ENCODE data around the gene KLK14.

KLK14 gene

DNA sequence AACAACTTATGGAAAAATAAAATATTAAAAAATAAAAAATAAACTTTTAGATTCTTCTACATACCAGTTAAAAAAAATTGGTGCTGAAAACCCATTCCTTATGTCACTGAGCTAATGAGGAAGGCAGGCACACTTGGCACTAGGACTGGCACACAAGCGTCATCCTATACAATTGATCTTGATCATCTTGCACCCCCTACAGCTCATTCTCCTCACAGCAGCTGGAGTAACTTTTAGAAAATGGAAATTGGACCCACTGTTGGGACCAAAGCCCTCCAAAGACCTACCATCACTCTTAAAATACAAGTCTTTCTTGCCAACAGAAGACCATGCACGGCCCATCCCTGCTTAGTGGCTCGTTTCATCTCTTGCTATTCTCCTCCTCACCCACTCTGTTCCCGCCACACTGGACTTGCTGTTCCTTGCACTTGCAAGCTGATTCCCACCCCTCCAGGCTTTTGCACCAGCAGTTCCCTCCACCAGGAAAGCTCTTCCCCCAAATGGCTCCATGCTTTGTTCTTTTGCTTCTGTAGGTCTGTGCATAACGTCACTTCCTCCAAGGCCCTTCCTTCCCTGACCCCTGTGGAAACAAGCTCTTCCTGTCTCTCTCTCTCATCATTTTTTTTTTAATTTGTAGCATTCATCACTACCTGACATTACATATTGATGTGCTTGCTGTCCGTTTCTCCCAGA, 13.9 kb upstream of the KLK14 start:
- no peak overlapping the region for H3K27ac ChIP-seq (replicated peaks)
- no peak overlapping the region for H3K4me3 ChIP-seq (replicated peaks; ENCODE audit: insufficient read depth, low read length)
- TF ChIP-seq CTCF (IDR thresholded peaks at IDR 0.05; ENCODE audit: insufficient read depth, low read length) (no peak), GABPA (IDR thresholded peaks at IDR 0.05; ENCODE audit: low read depth) (no peak), POLR2AphosphoS5 (IDR thresholded peaks at IDR 0.05; ENCODE audit: low read depth) (no peak), SPI1 (IDR thresholded peaks at IDR 0.05; ENCODE audit: borderline replicate concordance, low read depth) (no peak)
- TF ChIP-seq, protein P1, sequence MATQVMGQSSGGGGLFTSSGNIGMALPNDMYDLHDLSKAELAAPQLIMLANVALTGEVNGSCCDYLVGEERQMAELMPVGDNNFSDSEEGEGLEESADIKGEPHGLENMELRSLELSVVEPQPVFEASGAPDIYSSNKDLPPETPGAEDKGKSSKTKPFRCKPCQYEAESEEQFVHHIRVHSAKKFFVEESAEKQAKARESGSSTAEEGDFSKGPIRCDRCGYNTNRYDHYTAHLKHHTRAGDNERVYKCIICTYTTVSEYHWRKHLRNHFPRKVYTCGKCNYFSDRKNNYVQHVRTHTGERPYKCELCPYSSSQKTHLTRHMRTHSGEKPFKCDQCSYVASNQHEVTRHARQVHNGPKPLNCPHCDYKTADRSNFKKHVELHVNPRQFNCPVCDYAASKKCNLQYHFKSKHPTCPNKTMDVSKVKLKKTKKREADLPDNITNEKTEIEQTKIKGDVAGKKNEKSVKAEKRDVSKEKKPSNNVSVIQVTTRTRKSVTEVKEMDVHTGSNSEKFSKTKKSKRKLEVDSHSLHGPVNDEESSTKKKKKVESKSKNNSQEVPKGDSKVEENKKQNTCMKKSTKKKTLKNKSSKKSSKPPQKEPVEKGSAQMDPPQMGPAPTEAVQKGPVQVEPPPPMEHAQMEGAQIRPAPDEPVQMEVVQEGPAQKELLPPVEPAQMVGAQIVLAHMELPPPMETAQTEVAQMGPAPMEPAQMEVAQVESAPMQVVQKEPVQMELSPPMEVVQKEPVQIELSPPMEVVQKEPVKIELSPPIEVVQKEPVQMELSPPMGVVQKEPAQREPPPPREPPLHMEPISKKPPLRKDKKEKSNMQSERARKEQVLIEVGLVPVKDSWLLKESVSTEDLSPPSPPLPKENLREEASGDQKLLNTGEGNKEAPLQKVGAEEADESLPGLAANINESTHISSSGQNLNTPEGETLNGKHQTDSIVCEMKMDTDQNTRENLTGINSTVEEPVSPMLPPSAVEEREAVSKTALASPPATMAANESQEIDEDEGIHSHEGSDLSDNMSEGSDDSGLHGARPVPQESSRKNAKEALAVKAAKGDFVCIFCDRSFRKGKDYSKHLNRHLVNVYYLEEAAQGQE (IDR thresholded peaks at IDR 0.05; ENCODE audit: insufficient replicate concordance, low read depth), result no peak
- H3K27me3 ChIP-seq (ENCODE audit: insufficient read depth, poor library complexity, severe bottlenecking), result no peaks in the 10 kb centered on the region
- no peak for DNase-seq (ENCODE audit: low read depth in 1 of 2, low spot score in 1 of 2)

DNA sequence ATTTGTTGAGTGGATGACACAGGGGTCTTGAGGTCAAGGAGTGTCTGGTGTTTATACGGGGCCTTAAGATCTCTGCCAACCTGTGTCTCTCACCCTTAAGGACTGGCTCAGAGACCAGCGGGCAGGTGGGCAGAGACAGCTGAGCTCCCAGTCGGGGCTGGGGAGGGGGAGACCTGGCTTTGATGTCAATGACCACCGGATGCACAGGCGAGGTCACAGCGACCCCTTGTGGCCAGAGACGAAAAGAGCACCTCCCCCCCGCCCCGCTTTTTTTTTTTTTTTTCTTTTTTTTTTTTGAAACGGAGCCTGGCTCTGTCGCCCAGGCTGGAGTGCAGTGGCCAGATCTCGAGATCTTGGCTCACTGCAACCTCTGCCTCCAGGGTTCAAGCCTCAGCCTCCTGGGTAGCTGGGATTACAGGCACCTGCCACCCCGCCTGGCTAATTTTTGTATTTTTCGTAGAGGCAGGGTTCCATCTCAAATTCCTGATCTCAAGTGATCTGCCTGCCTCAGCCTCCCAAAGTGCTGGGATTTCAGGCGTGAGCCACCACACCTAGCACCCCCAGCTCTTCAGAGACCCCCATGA, 12.1 kb upstream of the KLK14 start:
- peak in 1 of 2 experiments; percentile 32 for DNase-seq (ENCODE audit: low read depth in 1 of 2, low spot score in 1 of 2)
- Histone ChIP-seq H3K27me3 (ENCODE audit: insufficient read depth, poor library complexity, severe bottlenecking) (no peaks in the 10 kb centered on the region), H3K27ac (replicated peaks) (no peak overlapping the region), H3K4me3 (replicated peaks; ENCODE audit: insufficient read depth, low read length) (no peak overlapping the region)
- no peak for TF ChIP-seq SPI1 (IDR thresholded peaks at IDR 0.05; ENCODE audit: borderline replicate concordance, low read depth)
- TF ChIP-seq CTCF (IDR thresholded peaks at IDR 0.05; ENCODE audit: insufficient read depth, low read length), result peak; percentile 30
- TF ChIP-seq, protein P1 (IDR thresholded peaks at IDR 0.05; ENCODE audit: insufficient replicate concordance, low read depth), result no peak
- no peak for TF ChIP-seq POLR2AphosphoS5 (IDR thresholded peaks at IDR 0.05; ENCODE audit: low read depth)
- no peak for TF ChIP-seq GABPA (IDR thresholded peaks at IDR 0.05; ENCODE audit: low read depth)

DNA sequence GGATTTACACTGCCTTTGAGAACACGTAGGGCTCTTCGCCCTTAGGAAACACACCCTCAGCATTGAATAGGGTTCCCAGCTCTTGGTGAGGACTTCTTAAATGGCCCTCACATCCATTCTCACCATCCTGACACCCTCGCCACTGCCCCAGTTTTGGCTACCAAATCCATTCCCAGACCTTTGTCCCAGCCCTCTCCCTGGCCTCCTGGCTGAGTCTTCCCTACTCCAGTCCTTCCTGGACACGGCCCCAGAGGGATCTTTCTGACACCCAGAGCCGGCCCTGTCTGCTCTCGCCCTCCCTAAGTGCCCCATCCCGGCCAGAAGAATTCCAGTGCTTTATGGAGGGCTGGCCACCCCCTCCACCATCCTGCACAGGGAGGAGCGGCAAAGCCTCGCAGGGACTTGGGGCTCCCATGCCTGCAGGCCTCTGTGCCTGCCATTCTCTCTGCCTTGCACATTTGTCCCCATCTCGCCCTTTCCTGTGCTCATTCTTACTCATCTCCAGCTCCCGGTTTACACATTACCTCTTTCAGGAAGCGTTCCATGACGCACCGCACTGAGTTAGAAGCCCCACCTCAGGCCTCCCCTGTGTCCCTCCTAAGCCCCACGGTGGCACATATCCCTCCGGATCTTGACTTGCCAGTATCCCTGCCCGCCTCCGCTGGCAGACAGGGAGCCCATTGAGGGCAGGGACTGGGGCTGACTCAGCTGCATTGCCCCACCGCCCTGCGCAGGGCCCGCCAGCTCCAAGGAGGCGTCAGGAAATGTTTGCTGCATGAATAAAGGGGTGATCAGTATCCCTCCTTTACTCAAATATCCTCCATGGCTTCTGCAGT, 11.0 kb upstream of the KLK14 start:
- H3K27me3 ChIP-seq (ENCODE audit: insufficient read depth, poor library complexity, severe bottlenecking), result no peaks in the 10 kb centered on the region
- no peak overlapping the region for H3K27ac ChIP-seq (replicated peaks)
- DNase-seq (ENCODE audit: low read depth in 1 of 2, low spot score in 1 of 2), result no peak

More for the DNA sequence above, 11.0 kb upstream of the KLK14 start:
- TF ChIP-seq POLR2AphosphoS5 (IDR thresholded peaks at IDR 0.05; ENCODE audit: low read depth) (no peak), CTCF (IDR thresholded peaks at IDR 0.05; ENCODE audit: insufficient read depth, low read length) (no peak), SPI1 (IDR thresholded peaks at IDR 0.05; ENCODE audit: borderline replicate concordance, low read depth) (no peak), GABPA (IDR thresholded peaks at IDR 0.05; ENCODE audit: low read depth) (no peak)
- TF ChIP-seq, protein P1 (IDR thresholded peaks at IDR 0.05; ENCODE audit: insufficient replicate concordance, low read depth), result no peak
- no peak overlapping the region for H3K4me3 ChIP-seq (replicated peaks; ENCODE audit: insufficient read depth, low read length)
